Loucy (cell line): ENCODE measurements around the gene C14orf180.

ENCODE experiments used
- CTCF ChIP-seq: fragments of 200-600 bp; sonication (generic); conservative IDR thresholded peaks from 2 replicates; pipeline ENCODE4 v1.5.1; 2014; ENCODE audit warnings: mild to moderate bottlenecking, antibody characterized with exemption, low read length
- EZH2phosphoT487 ChIP-seq: fragments of 200-600 bp; IDR thresholded peaks from 2 replicates; pipeline ENCODE4 v1.6.1; 2018; ENCODE audit warnings: antibody characterized with exemption, mild to moderate bottlenecking, moderate library complexity, borderline replicate concordance

- TF ChIP-seq CTCF: no peak
- no peak for TF ChIP-seq EZH2phosphoT487
Observed at GRCh38 chr14:104579507-104579906, at the start of gene C14orf180.
